GM12873 (cell line): ENCODE results near the gene IQSEC2.

ENCODE experiments used
- CTCF ChIP-seq: IDR thresholded peaks from 2 replicates; pipeline ENCODE4 v1.5.1; 2012; ENCODE audit warnings: low read depth, mild to moderate bottlenecking, moderate library complexity, low read length, control low read depth; ENCODE audit not compliant: insufficient read depth; ENCODE audit errors: missing control alignments

Gene IQSEC2

GRCh38 chrX:53279296-53280237 is 1.8 kb downstream of the IQSEC2 start:
- TF ChIP-seq CTCF: peak; percentile 49

GRCh38 chrX:53272808-53273337 is 8.5 kb downstream of the IQSEC2 start:
- TF ChIP-seq CTCF: no peak

GRCh38 chrX:53269536-53270107 is 11.8 kb downstream of the IQSEC2 start:
- no peak for TF ChIP-seq CTCF

GRCh38 chrX:53268173-53268572 is 13.2 kb downstream of the IQSEC2 start:
- no peak for TF ChIP-seq CTCF

- TF ChIP-seq CTCF: no peak
These were observed 14.5 kb downstream of the IQSEC2 start for GRCh38 chrX:53266914-53267313.

GRCh38 chrX:53265771-53266574 is 15.4 kb downstream of the IQSEC2 start:
- no peak for TF ChIP-seq CTCF

GRCh38 chrX:53263597-53264094 is 17.7 kb downstream of the IQSEC2 start:
- no peak for TF ChIP-seq CTCF
